ENCODE measurements around the gene NPC1. TPM values are rescaled to one million over a fixed set of nuclear protein-coding genes. Genes with fewer than 3 reads are reported as not detected.

Gene NPC1
- total and polyA plus RNA-seq, 8 donors, result 7.6 to 219 (median 59.3) TPM

DNA sequence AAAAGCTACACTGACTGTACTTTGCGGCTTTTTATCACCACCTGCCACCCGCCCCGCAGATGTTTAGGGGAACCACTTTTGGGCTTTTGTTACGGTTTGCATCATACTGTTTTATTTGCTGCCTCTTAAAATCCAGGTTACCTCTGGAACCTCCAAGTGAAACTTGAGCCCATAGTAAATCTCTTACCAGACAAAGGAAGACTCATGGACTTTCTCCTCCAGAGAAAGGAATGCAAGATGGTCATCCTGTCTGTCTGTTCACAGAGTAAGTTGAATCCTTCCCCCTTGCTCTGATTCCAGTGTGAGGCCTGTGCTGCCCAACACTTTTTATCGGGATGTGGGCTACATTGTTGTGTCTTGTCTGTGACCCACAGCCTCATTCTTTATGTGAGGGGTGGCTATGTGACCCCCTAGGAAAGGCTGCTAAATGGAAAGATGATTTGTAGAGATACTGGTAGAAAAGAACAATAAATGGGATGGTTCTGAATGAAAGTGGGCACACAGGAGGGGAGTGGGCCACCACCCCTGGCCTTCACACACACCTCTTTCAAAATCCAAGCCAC lies 59.7 kb downstream of the NPC1 start:
- WGBS, 5 donors, result 92 to 99% (median 94%) methylated on average over 5 of the region's 5 CpGs
- H3K36me3 ChIP-seq, result peaks cover 87 to 100% (median 100%) of the 10 kb centered on the region in 4 donors
- intact Hi-C loops (cut with DNase I; ENCODE audit: low total_unique reads), result no loop called here
- no peak for DNase-seq
- H3K4me1 ChIP-seq, result peaks cover 0 to 6% (median 0%) of the 10 kb centered on the region in 4 donors
- H3K4me3 ChIP-seq, result no peak overlapping the region
- no peaks in the 10 kb centered on the region for H3K27me3 ChIP-seq
- no peak overlapping the region for H3K27ac ChIP-seq
- no peaks in the 10 kb centered on the region for H3K9me3 ChIP-seq
- TF ChIP-seq CTCF (IDR thresholded peaks at IDR 0.05) (no peak), POLR2AphosphoS5 (IDR thresholded peaks at IDR 0.05) (no peak), EP300 (IDR thresholded peaks at IDR 0.05) (no peak), POLR2A (IDR thresholded peaks at IDR 0.05) (no peak)

- 88 to 92% (median 91%) methylated on average over 14 of the region's 14 CpGs for WGBS, 5 donors
- H3K4me3 ChIP-seq, result no peak overlapping the region
- TF ChIP-seq POLR2A (IDR thresholded peaks at IDR 0.05), result no peak
- TF ChIP-seq POLR2AphosphoS5 (IDR thresholded peaks at IDR 0.05), result no peak
- no peak for TF ChIP-seq EP300 (IDR thresholded peaks at IDR 0.05)
- H3K36me3 ChIP-seq, result peaks cover 88 to 100% (median 100%) of the 10 kb centered on the region in 4 donors
- H3K4me1 ChIP-seq, result peaks cover 0 to 6% (median 0%) of the 10 kb centered on the region in 4 donors
- intact Hi-C loops (cut with DNase I; ENCODE audit: low total_unique reads), result no loop called here
- no peak for DNase-seq
- H3K9me3 ChIP-seq, result no peaks in the 10 kb centered on the region
- no peaks in the 10 kb centered on the region for H3K27me3 ChIP-seq
- no peak overlapping the region for H3K27ac ChIP-seq
Observed at GRCh38 chr18:23524213-23524707, 62.0 kb downstream of the NPC1 start.

- DNase-seq, result no peak
- H3K4me3 ChIP-seq, result no peak overlapping the region
- intact Hi-C loops (cut with DNase I; ENCODE audit: low total_unique reads), result no loop called here
- no peaks in the 10 kb centered on the region for H3K27me3 ChIP-seq
- H3K36me3 ChIP-seq, result peaks cover 90 to 100% (median 100%) of the 10 kb centered on the region in 4 donors
- TF ChIP-seq EP300 (IDR thresholded peaks at IDR 0.05) (no peak), CTCF (IDR thresholded peaks at IDR 0.05) (no peak), POLR2AphosphoS5 (IDR thresholded peaks at IDR 0.05) (no peak), POLR2A (IDR thresholded peaks at IDR 0.05) (no peak)
- no peak overlapping the region for H3K27ac ChIP-seq
- peaks cover 0 to 6% (median 0%) of the 10 kb centered on the region in 4 donors for H3K4me1 ChIP-seq
- WGBS, 5 donors, result 72 to 76% (median 73%) methylated on average over 12 of the region's 12 CpGs
- H3K9me3 ChIP-seq, result no peaks in the 10 kb centered on the region
Observed at GRCh38 chr18:23523429-23524212, 62.7 kb downstream of the NPC1 start.

DNA sequence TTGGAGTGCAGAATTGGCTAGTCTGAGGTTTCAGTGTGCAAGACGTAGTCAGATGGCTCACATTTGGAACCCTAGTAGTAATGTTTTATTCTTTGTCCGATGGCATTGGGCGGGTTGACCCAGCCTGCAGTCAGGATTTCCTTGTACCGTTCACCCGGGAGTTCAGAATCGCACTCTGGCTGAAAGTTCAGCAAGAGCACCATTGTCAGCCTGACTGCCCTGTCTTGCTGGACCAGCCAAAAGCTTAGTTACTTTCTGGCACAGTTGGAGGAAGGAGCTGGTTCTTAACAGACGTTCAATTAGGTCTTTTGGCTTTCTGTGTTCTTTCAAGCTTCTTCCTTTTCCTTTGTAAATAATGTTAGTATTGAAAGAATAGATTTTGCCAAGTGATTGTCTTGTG lies 64.4 kb downstream of the NPC1 start:
- 72 to 87% (median 78%) methylated on average over 7 of the region's 7 CpGs for WGBS, 5 donors
- TF ChIP-seq EP300 (IDR thresholded peaks at IDR 0.05), result no peak
- TF ChIP-seq POLR2A (IDR thresholded peaks at IDR 0.05), result no peak
- no peak for TF ChIP-seq POLR2AphosphoS5 (IDR thresholded peaks at IDR 0.05)
- TF ChIP-seq CTCF (IDR thresholded peaks at IDR 0.05), result no peak
- peaks cover 83 to 100% (median 100%) of the 10 kb centered on the region in 4 donors for H3K36me3 ChIP-seq
- no peak for DNase-seq
- H3K9me3 ChIP-seq, result no peaks in the 10 kb centered on the region
- no peak overlapping the region for H3K4me3 ChIP-seq
- no peaks in the 10 kb centered on the region for H3K27me3 ChIP-seq
- intact Hi-C loops (cut with DNase I; ENCODE audit: low total_unique reads), result no loop called here
- H3K4me1 ChIP-seq, result peaks cover 0 to 6% (median 0%) of the 10 kb centered on the region in 4 donors
- H3K27ac ChIP-seq, result peak overlapping the region in 1 of 5 donors; percentile 6

All from stomach (tissue), 9 donors.